Type B pancreatic cell (in vitro differentiated cells): ENCODE data around the gene REC8. TPM values are rescaled to one million over a fixed set of nuclear protein-coding genes. Genes with fewer than 3 reads are reported as not detected.

ENCODE experiments used
- DNase-seq: peaks from one replicate; pipeline ENCODE4 v3.0.0; 2021; ENCODE audit warnings: mixed read lengths; ENCODE audit not compliant: unreplicated experiment; ENCODE audit errors: extremely low spot score
- H3K27ac Mint-ChIP-seq: 2 replicates; pipeline ENCODE4 v1.8.0; 2021; ENCODE audit warnings: mild to moderate bottlenecking, mixed read lengths
- H3K27me3 Mint-ChIP-seq: 2 replicates; pipeline ENCODE4 v1.8.0; 2021; ENCODE audit warnings: mixed read lengths
- H3K36me3 Mint-ChIP-seq: 2 replicates; pipeline ENCODE4 v1.8.0; 2021; ENCODE audit warnings: mixed read lengths
- H3K4me1 Mint-ChIP-seq: one replicate; pipeline ENCODE4 v1.8.0; 2021; ENCODE audit warnings: mixed read lengths; ENCODE audit not compliant: unreplicated experiment
- H3K4me3 Mint-ChIP-seq: 2 replicates; pipeline ENCODE4 v1.8.0; 2021; ENCODE audit warnings: mild to moderate bottlenecking, mixed read lengths
- H3K9me3 Mint-ChIP-seq: 2 replicates; pipeline ENCODE4 v1.8.0; 2021; ENCODE audit warnings: mixed read lengths
- total RNA-seq: library from RNA; stranded (reverse); gene quantifications from 2 replicates; pipeline ENCODE4 v1.2.1, GENCODE V29; 2021; ENCODE audit warnings: low replicate concordance
- TF ChIP-seq, protein P1 (sequence below): fragments of 200-600 bp; sonication (generic); conservative IDR thresholded peaks from 2 replicates; pipeline ENCODE4 v1.5.0; 2021; ENCODE audit warnings: antibody characterized with exemption, mild to moderate bottlenecking

The REC8 gene
- total RNA-seq, 1 donor from 2014 or later, result 221 TPM

DNA sequence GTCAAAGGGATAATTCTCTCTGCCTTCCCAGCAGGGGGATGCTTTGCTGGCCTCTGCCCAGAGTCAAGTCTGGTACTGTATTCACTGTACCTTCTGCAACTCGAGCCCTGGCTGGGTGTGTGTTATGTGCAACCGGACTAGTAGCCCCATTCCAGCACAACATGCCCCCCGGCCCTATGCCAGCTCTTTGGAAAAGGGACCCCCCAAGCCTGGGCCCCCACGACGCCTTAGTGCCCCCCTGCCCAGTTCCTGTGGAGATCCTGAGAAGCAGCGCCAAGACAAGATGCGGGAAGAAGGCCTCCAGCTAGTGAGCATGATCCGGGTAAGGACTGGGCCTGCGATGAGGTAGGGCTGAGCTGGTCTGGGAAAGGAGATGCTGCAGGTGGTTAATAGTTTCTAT is 21.3 kb upstream of the REC8 start:
- no peaks in the 10 kb centered on the region for H3K9me3 Mint-ChIP-seq
- no peak overlapping the region for H3K4me3 Mint-ChIP-seq
- TF ChIP-seq, protein P1, sequence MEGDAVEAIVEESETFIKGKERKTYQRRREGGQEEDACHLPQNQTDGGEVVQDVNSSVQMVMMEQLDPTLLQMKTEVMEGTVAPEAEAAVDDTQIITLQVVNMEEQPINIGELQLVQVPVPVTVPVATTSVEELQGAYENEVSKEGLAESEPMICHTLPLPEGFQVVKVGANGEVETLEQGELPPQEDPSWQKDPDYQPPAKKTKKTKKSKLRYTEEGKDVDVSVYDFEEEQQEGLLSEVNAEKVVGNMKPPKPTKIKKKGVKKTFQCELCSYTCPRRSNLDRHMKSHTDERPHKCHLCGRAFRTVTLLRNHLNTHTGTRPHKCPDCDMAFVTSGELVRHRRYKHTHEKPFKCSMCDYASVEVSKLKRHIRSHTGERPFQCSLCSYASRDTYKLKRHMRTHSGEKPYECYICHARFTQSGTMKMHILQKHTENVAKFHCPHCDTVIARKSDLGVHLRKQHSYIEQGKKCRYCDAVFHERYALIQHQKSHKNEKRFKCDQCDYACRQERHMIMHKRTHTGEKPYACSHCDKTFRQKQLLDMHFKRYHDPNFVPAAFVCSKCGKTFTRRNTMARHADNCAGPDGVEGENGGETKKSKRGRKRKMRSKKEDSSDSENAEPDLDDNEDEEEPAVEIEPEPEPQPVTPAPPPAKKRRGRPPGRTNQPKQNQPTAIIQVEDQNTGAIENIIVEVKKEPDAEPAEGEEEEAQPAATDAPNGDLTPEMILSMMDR, result no peak
- H3K4me1 Mint-ChIP-seq, result peaks cover 21% of the 10 kb centered on the region
- DNase-seq, result no peak
- H3K36me3 Mint-ChIP-seq, result peaks cover 14% of the 10 kb centered on the region
- no peak overlapping the region for H3K27ac Mint-ChIP-seq
- H3K27me3 Mint-ChIP-seq, result no peaks in the 10 kb centered on the region

DNA sequence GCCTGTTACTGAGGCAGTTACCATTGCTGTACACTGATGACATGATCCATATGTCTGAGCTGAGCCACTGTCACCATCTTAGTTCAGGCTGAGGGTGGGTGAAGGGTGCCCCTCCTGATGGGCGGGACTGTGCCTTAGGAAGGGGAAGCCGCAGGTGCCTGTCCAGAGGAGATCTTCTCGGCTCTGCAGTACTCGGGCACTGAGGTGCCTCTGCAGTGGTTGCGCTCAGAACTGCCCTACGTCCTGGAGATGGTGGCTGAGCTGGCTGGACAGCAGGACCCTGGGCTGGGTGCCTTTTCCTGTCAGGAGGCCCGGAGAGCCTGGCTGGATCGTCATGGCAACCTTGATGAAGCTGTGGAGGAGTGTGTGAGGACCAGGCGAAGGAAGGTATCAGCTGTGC is 20.9 kb upstream of the REC8 start:
- peaks cover 18% of the 10 kb centered on the region for H3K36me3 Mint-ChIP-seq
- no peaks in the 10 kb centered on the region for H3K9me3 Mint-ChIP-seq
- peaks cover 16% of the 10 kb centered on the region for H3K4me1 Mint-ChIP-seq
- H3K27me3 Mint-ChIP-seq, result no peaks in the 10 kb centered on the region
- TF ChIP-seq, protein P1, result no peak
- DNase-seq, result no peak
- H3K4me3 Mint-ChIP-seq, result no peak overlapping the region
- no peak overlapping the region for H3K27ac Mint-ChIP-seq

DNA sequence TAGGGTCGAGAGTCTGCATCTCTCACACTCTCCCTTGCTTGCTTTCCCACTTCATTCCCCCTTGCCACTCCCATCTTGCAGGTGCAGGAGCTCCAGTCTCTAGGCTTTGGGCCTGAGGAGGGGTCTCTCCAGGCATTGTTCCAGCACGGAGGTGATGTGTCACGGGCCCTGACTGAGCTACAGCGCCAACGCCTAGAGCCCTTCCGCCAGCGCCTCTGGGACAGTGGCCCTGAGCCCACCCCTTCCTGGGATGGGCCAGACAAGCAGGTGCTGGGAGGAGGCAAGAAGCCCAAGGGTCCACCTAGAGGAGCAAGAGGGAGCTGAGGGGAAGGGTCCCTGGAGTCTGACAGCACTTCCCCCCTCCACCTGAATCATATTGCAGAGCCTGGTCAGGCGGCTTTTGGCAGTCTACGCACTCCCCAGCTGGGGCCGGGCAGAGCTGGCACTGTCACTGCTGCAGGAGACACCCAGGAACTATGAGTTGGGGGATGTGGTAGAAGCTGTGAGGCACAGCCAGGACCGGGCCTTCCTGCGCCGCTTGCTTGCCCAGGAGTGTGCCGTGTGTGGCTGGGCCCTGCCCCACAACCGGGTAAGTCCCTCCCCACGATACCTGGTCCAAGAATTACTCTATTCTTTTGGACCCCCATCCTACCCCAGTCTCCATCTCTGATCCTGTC is 20.3 kb upstream of the REC8 start:
- TF ChIP-seq, protein P1, result no peak
- H3K36me3 Mint-ChIP-seq, result peaks cover 19% of the 10 kb centered on the region
- peaks cover 12% of the 10 kb centered on the region for H3K4me1 Mint-ChIP-seq
- no peaks in the 10 kb centered on the region for H3K27me3 Mint-ChIP-seq
- H3K9me3 Mint-ChIP-seq, result no peaks in the 10 kb centered on the region
- no peak overlapping the region for H3K27ac Mint-ChIP-seq
- H3K4me3 Mint-ChIP-seq, result no peak overlapping the region
- no peak for DNase-seq

DNA sequence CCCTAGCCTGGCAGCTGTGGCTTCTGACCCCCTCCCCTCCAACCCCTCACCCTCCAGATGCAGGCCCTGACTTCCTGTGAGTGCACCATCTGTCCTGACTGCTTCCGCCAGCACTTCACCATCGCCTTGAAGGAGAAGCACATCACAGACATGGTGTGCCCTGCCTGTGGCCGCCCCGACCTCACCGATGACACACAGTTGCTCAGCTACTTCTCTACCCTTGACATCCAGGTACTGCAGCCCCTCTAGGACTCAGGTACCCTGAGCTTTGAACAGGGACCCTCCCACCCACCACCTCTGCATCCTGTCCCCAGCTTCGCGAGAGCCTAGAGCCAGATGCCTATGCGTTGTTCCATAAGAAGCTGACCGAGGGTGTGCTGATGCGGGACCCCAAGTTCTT is 16.8 kb upstream of the REC8 start:
- no peaks in the 10 kb centered on the region for H3K9me3 Mint-ChIP-seq
- no peak overlapping the region for H3K27ac Mint-ChIP-seq
- H3K36me3 Mint-ChIP-seq, result peaks cover 19% of the 10 kb centered on the region

DNA sequence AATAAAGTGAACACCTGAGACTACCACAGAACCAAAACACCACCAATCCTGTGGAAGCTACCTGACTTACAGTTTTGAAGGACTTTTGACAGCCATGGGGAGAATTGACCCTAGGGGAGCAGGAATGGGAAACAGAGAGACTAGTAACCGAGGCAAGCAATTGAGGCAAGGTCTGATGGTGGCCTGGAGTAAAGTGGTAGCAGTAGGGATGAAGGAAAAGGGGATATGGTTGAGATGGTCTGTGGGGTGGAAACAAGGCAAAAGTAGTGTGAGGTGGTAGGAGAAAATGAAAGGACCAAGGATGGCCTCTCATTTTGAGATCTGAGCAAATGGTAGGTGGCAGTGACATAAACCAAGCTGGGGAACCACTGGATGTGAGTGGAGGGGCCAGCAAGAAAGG is 15.0 kb upstream of the REC8 start:
- Mint-ChIP-seq H3K27me3 (no peaks in the 10 kb centered on the region), H3K27ac (no peak overlapping the region), H3K9me3 (no peaks in the 10 kb centered on the region), H3K4me3 (no peak overlapping the region), H3K4me1 (peaks cover 10% of the 10 kb centered on the region), H3K36me3 (peaks cover 21% of the 10 kb centered on the region)
- TF ChIP-seq, protein P1, result no peak
- no peak for DNase-seq

More for the DNA sequence above, 16.8 kb upstream of the REC8 start:
- H3K4me3 Mint-ChIP-seq, result no peak overlapping the region
- no peak for DNase-seq
- no peaks in the 10 kb centered on the region for H3K4me1 Mint-ChIP-seq
- no peaks in the 10 kb centered on the region for H3K27me3 Mint-ChIP-seq
- TF ChIP-seq, protein P1, result no peak

DNA sequence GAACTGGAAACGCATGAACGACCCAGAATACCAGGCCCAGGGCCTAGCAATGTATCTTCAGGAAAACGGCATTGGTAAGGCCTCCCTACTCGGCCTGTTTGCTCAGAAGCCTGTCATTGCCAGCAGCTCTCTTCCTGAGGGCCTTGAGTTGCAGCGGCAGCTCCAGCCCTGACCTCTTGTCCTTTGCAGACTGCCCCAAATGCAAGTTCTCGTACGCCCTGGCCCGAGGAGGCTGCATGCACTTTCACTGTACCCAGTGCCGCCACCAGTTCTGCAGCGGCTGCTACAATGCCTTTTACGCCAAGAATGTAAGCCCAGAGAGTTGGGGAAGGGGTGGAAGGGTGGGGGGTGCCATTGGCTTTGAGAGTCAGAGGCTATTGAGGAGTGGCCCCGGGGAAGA is 14.5 kb upstream of the REC8 start:
- no peaks in the 10 kb centered on the region for H3K9me3 Mint-ChIP-seq
- peaks cover 26% of the 10 kb centered on the region for H3K36me3 Mint-ChIP-seq
- no peak overlapping the region for H3K27ac Mint-ChIP-seq
- no peak for DNase-seq
- TF ChIP-seq, protein P1, result no peak
- H3K4me1 Mint-ChIP-seq, result peaks cover 15% of the 10 kb centered on the region
- H3K27me3 Mint-ChIP-seq, result no peaks in the 10 kb centered on the region
- H3K4me3 Mint-ChIP-seq, result no peak overlapping the region
